HepG2 (cell line): ENCODE measurements around the gene SUCLG2. TPM values are rescaled to one million over a fixed set of nuclear protein-coding genes. Genes with fewer than 3 reads are reported as not detected.

ENCODE experiments used
- BRD4 ChIP-seq: sonication (generic); formaldehyde crosslinking; IDR thresholded peaks from 2 replicates; pipeline ENCODE4 v1.4.0; 2020; ENCODE audit warnings: missing genetic modification reagents
- CBX2 ChIP-seq, 2 experiments: fragments of 200-600 bp in 1 of 2; sonication (generic); formaldehyde crosslinking in 1 of 2; IDR thresholded peaks; 2 replicates each; pipeline versions ENCODE4 v1.7.0 to v1.8.1; 2018 to 2022; ENCODE audit warnings: low read depth in 2 of 2, low read length in 1 of 2, mild to moderate bottlenecking in 1 of 2, missing genetic modification reagents in 1 of 2
- CCAR2 ChIP-seq: fragments of 200-400 bp; formaldehyde crosslinking; optimal IDR thresholded peaks from 2 replicates; pipeline ENCODE3; 2018; ENCODE audit warnings: low read depth, mild to moderate bottlenecking, low read length, moderate library complexity
- CREM ChIP-seq, 2 experiments: sonication (generic) in 1 of 2; formaldehyde crosslinking in 1 of 2; IDR thresholded peaks; 2 replicates each; pipeline versions ENCODE4 v1.4.0 to v1.6.1; 2016 to 2020; ENCODE audit warnings: antibody characterized with exemption in 1 of 2, mild to moderate bottlenecking in 1 of 2, missing genetic modification reagents in 1 of 2
- DPF2 ChIP-seq: sonication (generic); formaldehyde crosslinking; IDR thresholded peaks from 2 replicates; pipeline ENCODE4 v1.4.0; 2020; ENCODE audit warnings: mild to moderate bottlenecking, low read depth, missing genetic modification reagents, borderline replicate concordance
- FOXO1 ChIP-seq: sonication (generic); formaldehyde crosslinking; IDR thresholded peaks from 2 replicates; pipeline ENCODE4 v1.4.0; 2020; ENCODE audit warnings: missing genetic modification reagents
- HNRNPK ChIP-seq: fragments of 200-400 bp; formaldehyde crosslinking; IDR thresholded peaks from 2 replicates; pipeline ENCODE4 v1.6.1; 2018; ENCODE audit warnings: low read length, low read depth, moderate library complexity, mild to moderate bottlenecking; ENCODE audit not compliant: poor library complexity, severe bottlenecking
- PHF21A ChIP-seq: sonication (generic); formaldehyde crosslinking; IDR thresholded peaks from 2 replicates; pipeline ENCODE4 v1.5.0; 2020; ENCODE audit warnings: mild to moderate bottlenecking, missing genetic modification reagents
- REPIN1 ChIP-seq: sonication (generic); formaldehyde crosslinking; IDR thresholded peaks from 2 replicates; pipeline ENCODE4 v1.8.0; 2022; ENCODE audit warnings: missing genetic modification reagents, low read depth, mild to moderate bottlenecking, borderline replicate concordance
- SAP130 ChIP-seq: IDR thresholded peaks from 2 replicates; pipeline ENCODE4 v1.6.1; 2016; ENCODE audit warnings: low read depth
- SKI ChIP-seq: fragments of 450-650 bp; IDR thresholded peaks from one replicate; pipeline ENCODE4 v1.6.1; 2018; ENCODE audit warnings: mild to moderate bottlenecking; ENCODE audit not compliant: partially characterized antibody
- SOX13 ChIP-seq, 3 experiments: fragments of 450-650 bp in 1 of 3; sonication (generic) in 1 of 3; formaldehyde crosslinking in 1 of 3; IDR thresholded peaks in 2 of 3; conservative IDR thresholded peaks in 1 of 3; 2 replicates each; pipeline versions ENCODE4 v1.5.0 to v1.6.1; 2016 to 2020; ENCODE audit warnings: antibody characterized with exemption in 1 of 3, mild to moderate bottlenecking in 1 of 3, missing compliant biosample characterization in 1 of 3, missing genetic modification reagents in 1 of 3, moderate library complexity in 1 of 3
- TCF7L2 ChIP-seq: IDR thresholded peaks from 2 replicates; pipeline ENCODE4 v1.6.1; 2011; ENCODE audit warnings: mild to moderate bottlenecking, low read depth, low read length, moderate library complexity
- TGIF2 ChIP-seq: IDR thresholded peaks from 2 replicates; pipeline ENCODE4 v1.6.1; 2016; ENCODE audit warnings: control low read depth, missing compliant biosample characterization
- U2AF1 ChIP-seq: fragments of 200-400 bp; formaldehyde crosslinking; optimal IDR thresholded peaks from 2 replicates; pipeline ENCODE3; 2017; ENCODE audit warnings: mild to moderate bottlenecking, low read depth, low read length
- ZFP82 ChIP-seq: sonication (generic); formaldehyde crosslinking; IDR thresholded peaks from 2 replicates; pipeline ENCODE4 v1.5.1; 2020; ENCODE audit warnings: mild to moderate bottlenecking, missing genetic modification reagents, borderline replicate concordance
- ZNF558 ChIP-seq: sonication (generic); formaldehyde crosslinking; IDR thresholded peaks from 2 replicates; pipeline ENCODE4 v1.9.0; 2022; ENCODE audit warnings: mild to moderate bottlenecking, missing genetic modification reagents, borderline replicate concordance
- ZNF569 ChIP-seq: sonication (generic); formaldehyde crosslinking; IDR thresholded peaks from 2 replicates; pipeline ENCODE4 v1.5.0; 2020; ENCODE audit warnings: mild to moderate bottlenecking, missing genetic modification reagents, moderate library complexity, borderline replicate concordance
- ZSCAN22 ChIP-seq: sonication (generic); formaldehyde crosslinking; IDR thresholded peaks from 2 replicates; pipeline ENCODE4 v1.4.0; 2020; ENCODE audit warnings: mild to moderate bottlenecking, missing genetic modification reagents
- polyA plus RNA-seq, 8 experiments: library from polyadenylated mRNA; depleted of rRNA in 3 of 8; stranded (reverse) in 7 of 8; unstranded in 1 of 8; fragments of >200 nt; fragmentation: Illumina TruSeq in 4 of 8; extraction: Trizol in 4 of 8; gene quantifications; 2 replicates each; pipeline versions ENCODE4 v1.2.1 to v1.2.3, GENCODE V29; 2011 to 2016; ENCODE audit warnings: low read depth in 4 of 8, missing spikeins in 1 of 8, mixed read lengths in 1 of 8; ENCODE audit not compliant: insufficient read depth in 1 of 8
- total RNA-seq, 5 experiments: library from RNA; depleted of rRNA; stranded (reverse); fragments of >200 nt; fragmentation: Illumina TruSeq; extraction: Trizol; gene quantifications; 2 replicates each; pipeline ENCODE4 v1.2.3, GENCODE V29; 2016; ENCODE audit warnings: low read depth in 1 of 5
- TF ChIP-seq, protein P1 (sequence below): sonication (generic); formaldehyde crosslinking; IDR thresholded peaks from 2 replicates; pipeline ENCODE4 v1.5.0; 2020; ENCODE audit warnings: missing genetic modification reagents
- TF ChIP-seq, protein P2 (sequence below): sonication (generic); formaldehyde crosslinking; IDR thresholded peaks from 2 replicates; pipeline ENCODE4 v1.4.0; 2020; ENCODE audit warnings: mild to moderate bottlenecking, missing genetic modification reagents
- TF ChIP-seq, protein P3 (sequence below): sonication (generic); formaldehyde crosslinking; IDR thresholded peaks from 2 replicates; pipeline ENCODE4 v1.8.0; 2022; ENCODE audit warnings: mild to moderate bottlenecking, missing genetic modification reagents
- TF ChIP-seq, protein P4 (sequence below): sonication (generic); formaldehyde crosslinking; IDR thresholded peaks from 2 replicates; pipeline ENCODE4 v1.5.0; 2020; ENCODE audit warnings: missing genetic modification reagents

SUCLG2 gene
- total and polyA plus RNA-seq, 2 of the 13 experiments (the other 11 are each of a cell fraction or from before 2014, with no cell fraction given), result 21.4 to 64.9 TPM

DNA sequence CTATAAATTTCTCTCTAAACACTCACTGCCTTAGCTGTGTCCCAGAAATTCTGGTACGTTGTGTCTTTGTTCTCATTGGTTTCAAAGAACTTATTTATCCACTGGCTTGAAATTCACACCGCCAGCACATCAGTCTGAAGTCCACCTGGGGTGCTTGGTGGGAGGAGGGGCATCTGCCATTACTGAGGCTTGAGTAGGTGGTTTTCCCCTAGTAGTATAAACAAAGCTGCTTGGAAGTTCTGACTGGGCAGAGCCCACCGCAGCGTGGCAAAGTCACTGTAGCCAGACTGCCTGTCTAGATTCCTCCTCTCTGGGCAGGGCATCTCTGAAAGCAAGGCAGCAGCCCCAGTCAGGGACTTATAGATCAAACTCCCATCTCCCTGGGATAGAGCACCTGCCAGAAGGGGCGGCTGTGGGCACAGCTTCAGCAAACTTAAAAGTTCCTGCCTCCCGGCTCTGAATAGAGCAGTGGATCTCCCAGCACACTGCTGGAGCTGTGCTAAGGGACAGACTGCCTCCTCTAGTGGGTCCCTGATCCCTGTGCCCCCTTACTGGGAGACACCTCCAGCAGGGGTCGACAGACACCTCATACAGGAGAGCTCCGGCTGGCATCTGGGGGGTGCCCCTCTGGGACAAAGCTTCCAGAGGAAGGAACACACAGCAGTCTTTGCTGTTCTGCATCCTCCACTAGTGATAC, 114.1 kb downstream of the SUCLG2 start (continued):
- TF ChIP-seq BRD4 (no peak), TCF7L2 (no peak), TGIF2 (CRISPR knock-in tag) (no peak), ZNF569 (CRISPR knock-in tag) (no peak), HNRNPK (no peak), CBX2 (IDR thresholded peaks at IDR 0.05; ENCODE audit: low read depth, low read length) (no peak), CBX2 (CRISPR knock-in tag; IDR thresholded peaks at IDR 0.05; ENCODE audit: low read depth) (no peak), ZNF558 (no peak), ZFP82 (no peak), DPF2 (CRISPR knock-in tag) (no peak), REPIN1 (CRISPR knock-in tag) (0 out of 2 replicates have a peak, but pooled peaks have one; percentile 25), PHF21A (CRISPR knock-in tag) (peak; percentile 41; the same call in 1 of the 2 replicates), SKI (no peak), CCAR2 (no peak), SOX13 (IDR thresholded peaks at IDR 0.05) (no peak), SOX13 (CRISPR knock-in tag; conservative IDR thresholded peaks at IDR 0.05 in 1 of 2, IDR thresholded peaks at IDR 0.05 in 1 of 2) (peak in 1 of 2 experiments; percentile 76; a peak in 2 of 4 replicates), ZSCAN22 (CRISPR knock-in tag) (no peak), FOXO1 (no peak; the same call in 1 of the 2 replicates), U2AF1 (no peak), SAP130 (no peak; the same call in 1 of the 2 replicates), CREM (IDR thresholded peaks at IDR 0.05) (peak; percentile 16; the same call in 1 of the 2 replicates), CREM (CRISPR knock-in tag; IDR thresholded peaks at IDR 0.05) (no peak)
- TF ChIP-seq, protein P1, sequence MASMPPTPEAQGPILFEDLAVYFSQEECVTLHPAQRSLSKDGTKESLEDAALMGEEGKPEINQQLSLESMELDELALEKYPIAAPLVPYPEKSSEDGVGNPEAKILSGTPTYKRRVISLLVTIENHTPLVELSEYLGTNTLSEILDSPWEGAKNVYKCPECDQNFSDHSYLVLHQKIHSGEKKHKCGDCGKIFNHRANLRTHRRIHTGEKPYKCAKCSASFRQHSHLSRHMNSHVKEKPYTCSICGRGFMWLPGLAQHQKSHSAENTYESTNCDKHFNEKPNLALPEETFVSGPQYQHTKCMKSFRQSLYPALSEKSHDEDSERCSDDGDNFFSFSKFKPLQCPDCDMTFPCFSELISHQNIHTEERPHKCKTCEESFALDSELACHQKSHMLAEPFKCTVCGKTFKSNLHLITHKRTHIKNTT, result no peak
- TF ChIP-seq, protein P2, sequence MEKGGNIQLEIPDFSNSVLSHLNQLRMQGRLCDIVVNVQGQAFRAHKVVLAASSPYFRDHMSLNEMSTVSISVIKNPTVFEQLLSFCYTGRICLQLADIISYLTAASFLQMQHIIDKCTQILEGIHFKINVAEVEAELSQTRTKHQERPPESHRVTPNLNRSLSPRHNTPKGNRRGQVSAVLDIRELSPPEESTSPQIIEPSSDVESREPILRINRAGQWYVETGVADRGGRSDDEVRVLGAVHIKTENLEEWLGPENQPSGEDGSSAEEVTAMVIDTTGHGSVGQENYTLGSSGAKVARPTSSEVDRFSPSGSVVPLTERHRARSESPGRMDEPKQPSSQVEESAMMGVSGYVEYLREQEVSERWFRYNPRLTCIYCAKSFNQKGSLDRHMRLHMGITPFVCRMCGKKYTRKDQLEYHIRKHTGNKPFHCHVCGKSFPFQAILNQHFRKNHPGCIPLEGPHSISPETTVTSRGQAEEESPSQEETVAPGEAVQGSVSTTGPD (CRISPR knock-in tag), result no peak
- TF ChIP-seq, protein P3, sequence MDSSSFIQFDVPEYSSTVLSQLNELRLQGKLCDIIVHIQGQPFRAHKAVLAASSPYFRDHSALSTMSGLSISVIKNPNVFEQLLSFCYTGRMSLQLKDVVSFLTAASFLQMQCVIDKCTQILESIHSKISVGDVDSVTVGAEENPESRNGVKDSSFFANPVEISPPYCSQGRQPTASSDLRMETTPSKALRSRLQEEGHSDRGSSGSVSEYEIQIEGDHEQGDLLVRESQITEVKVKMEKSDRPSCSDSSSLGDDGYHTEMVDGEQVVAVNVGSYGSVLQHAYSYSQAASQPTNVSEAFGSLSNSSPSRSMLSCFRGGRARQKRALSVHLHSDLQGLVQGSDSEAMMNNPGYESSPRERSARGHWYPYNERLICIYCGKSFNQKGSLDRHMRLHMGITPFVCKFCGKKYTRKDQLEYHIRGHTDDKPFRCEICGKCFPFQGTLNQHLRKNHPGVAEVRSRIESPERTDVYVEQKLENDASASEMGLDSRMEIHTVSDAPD (CRISPR knock-in tag), result no peak
- TF ChIP-seq, protein P4, sequence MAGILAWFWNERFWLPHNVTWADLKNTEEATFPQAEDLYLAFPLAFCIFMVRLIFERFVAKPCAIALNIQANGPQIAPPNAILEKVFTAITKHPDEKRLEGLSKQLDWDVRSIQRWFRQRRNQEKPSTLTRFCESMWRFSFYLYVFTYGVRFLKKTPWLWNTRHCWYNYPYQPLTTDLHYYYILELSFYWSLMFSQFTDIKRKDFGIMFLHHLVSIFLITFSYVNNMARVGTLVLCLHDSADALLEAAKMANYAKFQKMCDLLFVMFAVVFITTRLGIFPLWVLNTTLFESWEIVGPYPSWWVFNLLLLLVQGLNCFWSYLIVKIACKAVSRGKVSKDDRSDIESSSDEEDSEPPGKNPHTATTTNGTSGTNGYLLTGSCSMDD, result no peak
